HAP-1 (cell line): ENCODE data around the gene PTPN1.
"Not testable (repeated sequence)": the region's sequence is repeated elsewhere in the genome, so short reads cannot be mapped to it uniquely, and the experiment has no call there.

Experiments used
- DNase-seq, 2 experiments: peaks; one replicate each; pipeline ENCODE4 v3.0.0-alpha.2; 2016 to 2020; ENCODE audit warnings: low spot score in 2 of 2
- H3K27me3 ChIP-seq: fragments of 250-450 bp; sonication (Bioruptor Pico); 2 replicates; pipeline ENCODE4 v1.5.1; 2020; ENCODE audit warnings: low read depth, mild to moderate bottlenecking, moderate library complexity
- H3K36me3 ChIP-seq: fragments of 250-450 bp; sonication (Bioruptor Pico); replicated peaks from 2 replicates; pipeline ENCODE4 v1.5.1; 2020; ENCODE audit warnings: mild to moderate bottlenecking
- H3K4me1 ChIP-seq: fragments of 250-450 bp; sonication (Bioruptor Pico); 2 replicates; pipeline ENCODE4 v1.5.1; 2020; ENCODE audit warnings: mild to moderate bottlenecking
- H3K4me3 ChIP-seq: fragments of 250-450 bp; sonication (Bioruptor Pico); 2 replicates; pipeline ENCODE4 v1.5.1; 2020; ENCODE audit warnings: mild to moderate bottlenecking, moderate library complexity
- H3K9me3 ChIP-seq: fragments of 250-450 bp; sonication (Bioruptor Pico); 2 replicates; pipeline ENCODE4 v1.5.1; 2020; ENCODE audit warnings: mild to moderate bottlenecking, moderate library complexity
- in situ Hi-C: fragments of 300-500 bp; cut with MboI; formaldehyde crosslinking; loops from 3 replicates; pipeline ENCODE4 v1.14.3; 2020; ENCODE audit warnings: low sequenced_read_pairs, inconsistent platforms, mixed read lengths

Gene PTPN1

DNA sequence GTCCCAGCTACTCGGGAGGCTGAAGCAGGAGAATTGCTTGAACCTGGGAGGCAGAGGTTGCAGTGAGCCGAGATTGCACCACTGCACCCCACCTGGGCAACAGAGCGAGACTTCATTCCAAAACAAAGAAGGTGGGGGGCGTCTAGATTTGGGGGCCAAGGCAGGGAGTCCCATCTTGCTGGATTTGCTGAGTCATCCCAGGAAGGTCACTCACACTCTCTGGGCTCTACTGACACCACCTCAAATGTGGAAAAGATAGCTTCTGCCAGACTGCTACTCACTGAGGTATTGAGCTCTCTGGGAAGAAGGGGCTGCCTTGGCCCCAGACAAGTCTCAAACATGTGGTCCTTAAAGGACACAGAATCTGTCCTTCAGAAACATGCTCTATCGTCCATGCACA is 106.8 kb downstream of the PTPN1 start:
- Histone ChIP-seq H3K4me3 (no peak overlapping the region), H3K9me3 (peaks cover 2% of the 10 kb centered on the region; the same call in 1 of the 2 replicates), H3K27me3 (no peaks in the 10 kb centered on the region), H3K4me1 (no peaks in the 10 kb centered on the region), H3K36me3 (no peaks in the 10 kb centered on the region)
- in situ Hi-C loops = no loop called here
- no peak for DNase-seq

DNA sequence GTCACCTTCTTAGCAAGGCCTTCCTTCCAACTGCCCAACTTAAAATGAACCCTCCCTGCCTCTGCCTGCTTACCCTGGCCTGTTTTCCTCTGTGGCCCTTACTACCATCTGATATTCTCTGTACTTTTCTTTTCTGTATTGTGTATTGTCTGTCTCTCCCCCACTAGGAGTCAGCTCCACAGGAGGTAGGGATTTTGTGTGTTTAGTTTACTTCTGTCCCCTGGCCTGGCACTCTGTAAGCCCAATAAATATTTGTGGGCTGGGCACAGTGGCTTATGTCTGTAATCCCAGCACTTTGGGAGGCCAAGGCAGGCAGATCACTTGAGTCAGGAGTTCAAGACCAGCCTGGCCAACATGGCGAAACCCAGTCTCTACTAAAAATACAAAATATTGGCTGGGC is 108.4 kb downstream of the PTPN1 start:
- Histone ChIP-seq H3K9me3 (peaks cover 2% of the 10 kb centered on the region; the same call in 1 of the 2 replicates), H3K36me3 (no peaks in the 10 kb centered on the region), H3K27me3 (no peaks in the 10 kb centered on the region), H3K4me3 (no peak overlapping the region), H3K4me1 (no peaks in the 10 kb centered on the region)
- in situ Hi-C loops = no loop called here
- no peak for DNase-seq

DNA sequence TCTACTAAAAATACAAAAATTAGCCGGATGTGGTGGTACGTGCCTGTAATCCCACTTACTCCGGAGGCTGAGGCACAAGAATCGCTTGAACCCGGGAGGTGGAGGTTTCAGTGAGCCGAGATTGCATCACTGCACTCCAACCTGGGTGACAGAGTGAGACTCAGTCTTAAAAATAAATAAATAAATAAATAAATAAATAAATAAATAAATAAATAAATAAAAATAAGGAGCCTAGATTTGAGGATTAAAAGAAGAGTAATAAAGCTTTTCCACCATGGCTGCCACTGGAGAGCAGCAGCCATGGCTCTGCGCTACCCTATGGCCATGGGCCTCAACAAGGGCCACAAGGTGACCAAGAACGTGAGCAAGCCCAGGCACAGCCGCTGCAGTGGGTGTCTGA is 110.3 kb downstream of the PTPN1 start:
- in situ Hi-C loops, H3K36me3 ChIP-seq, H3K4me3 ChIP-seq, H3K4me1 ChIP-seq, H3K27me3 ChIP-seq, H3K9me3 ChIP-seq, DNase-seq: not testable (repeated sequence)

DNA sequence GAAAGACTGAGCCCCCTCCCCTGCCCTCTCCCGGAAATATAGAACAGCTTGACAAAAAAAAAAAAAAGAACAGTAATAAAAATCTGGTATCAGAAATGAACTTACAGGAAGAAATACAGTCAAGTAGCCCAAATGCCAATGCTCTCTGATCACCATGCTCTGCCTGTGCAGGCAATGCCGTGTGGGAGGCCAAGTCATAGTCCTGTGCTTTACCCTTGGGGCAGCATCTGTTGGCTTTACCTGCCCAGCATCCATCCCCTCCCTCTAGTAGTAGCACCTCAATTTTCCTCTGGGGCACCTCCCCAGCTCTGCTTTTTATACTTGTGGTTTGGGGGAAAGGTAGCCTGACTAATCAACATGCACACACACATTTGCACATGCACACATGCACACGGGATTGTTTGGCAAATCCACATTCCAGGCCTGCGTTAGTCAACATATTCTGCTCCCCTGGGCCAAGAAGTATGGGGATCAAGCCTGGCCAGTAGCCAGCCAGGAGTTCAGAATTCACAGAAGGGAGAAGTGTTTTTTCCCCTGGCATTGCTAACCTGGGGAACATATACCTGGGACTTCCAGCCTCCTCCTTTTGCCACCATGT is 111.0 kb downstream of the PTPN1 start:
- Histone ChIP-seq H3K9me3 (peaks cover 2% of the 10 kb centered on the region; the same call in 1 of the 2 replicates), H3K27me3 (no peaks in the 10 kb centered on the region), H3K36me3 (no peaks in the 10 kb centered on the region), H3K4me3 (no peak overlapping the region), H3K4me1 (no peaks in the 10 kb centered on the region)
- in situ Hi-C loops = no loop called here
- no peak for DNase-seq

DNA sequence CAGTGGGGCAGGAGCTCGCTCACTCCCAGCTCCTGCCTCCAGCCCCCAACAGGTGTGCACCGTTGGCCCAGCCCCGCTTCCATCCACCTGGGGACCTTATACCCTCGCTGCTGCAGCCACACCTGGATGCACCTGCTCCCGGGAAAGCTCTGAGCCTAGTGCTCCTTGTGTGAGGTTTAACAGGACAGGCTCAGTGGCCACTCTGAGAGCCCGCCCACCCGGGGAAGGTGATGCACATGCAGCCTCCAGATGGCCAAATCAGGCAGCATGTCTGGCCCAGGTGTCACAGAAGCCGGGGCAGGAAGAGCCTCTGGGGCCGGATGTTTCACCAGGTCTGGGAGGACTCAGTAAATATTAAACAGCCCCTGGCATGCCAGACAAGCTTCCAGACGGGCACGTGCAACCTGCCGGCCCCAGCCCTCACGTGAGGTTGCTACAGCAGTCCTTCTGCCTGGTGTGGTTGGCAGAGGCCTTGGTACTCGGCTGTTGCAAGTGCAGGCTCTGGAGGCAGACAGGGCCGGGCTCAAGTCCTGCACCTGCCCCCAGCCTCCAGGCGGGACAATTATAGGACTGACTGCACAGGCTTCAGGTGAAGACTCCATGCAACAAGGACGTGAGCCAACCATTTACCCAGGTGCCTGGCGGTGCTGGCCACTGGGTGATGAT is 114.3 kb downstream of the PTPN1 start:
- Histone ChIP-seq H3K4me1 (no peaks in the 10 kb centered on the region), H3K4me3 (no peak overlapping the region), H3K27me3 (no peaks in the 10 kb centered on the region), H3K36me3 (no peaks in the 10 kb centered on the region), H3K9me3 (peaks cover 2% of the 10 kb centered on the region; the same call in 1 of the 2 replicates)
- in situ Hi-C loops = no loop called here
- no peak for DNase-seq

DNA sequence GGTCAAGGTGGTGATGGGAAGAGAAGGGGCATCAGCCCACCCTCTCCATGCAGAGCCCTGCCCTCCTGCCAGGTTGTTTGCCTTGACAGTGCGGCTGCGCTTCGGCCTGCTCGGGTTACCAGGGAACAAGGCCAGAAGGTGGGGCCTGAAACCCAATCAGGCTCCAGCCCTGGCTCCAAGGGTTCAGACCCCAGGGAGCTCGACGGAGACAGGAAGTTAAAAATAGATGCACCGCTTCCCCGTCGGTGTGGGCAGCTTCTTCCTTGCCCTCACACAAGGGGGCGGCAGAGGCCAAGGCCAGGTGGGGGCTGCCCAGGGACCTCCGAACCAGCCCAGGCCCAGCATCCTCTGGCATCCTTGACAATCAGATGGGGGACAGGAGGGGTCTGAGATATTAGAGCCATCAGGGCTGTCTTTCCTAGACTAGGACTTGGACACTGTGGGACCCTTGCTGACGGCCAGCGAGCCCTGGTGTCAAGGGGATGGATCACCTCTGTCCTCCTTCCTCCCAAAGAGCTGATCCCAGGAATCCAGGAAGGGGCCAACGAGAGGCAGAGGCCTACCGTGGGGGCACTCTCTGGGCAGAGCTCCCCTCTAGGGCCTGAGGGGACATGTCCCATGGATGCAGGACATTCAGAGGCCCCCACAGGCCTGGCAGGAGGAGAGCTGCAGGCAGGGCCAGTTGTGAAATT is 115.9 kb downstream of the PTPN1 start:
- DNase-seq = peak; percentile 22 to 79
- Histone ChIP-seq H3K4me3 (no peak overlapping the region), H3K36me3 (no peaks in the 10 kb centered on the region), H3K9me3 (peaks cover 1% of the 10 kb centered on the region; the same call in 1 of the 2 replicates), H3K27me3 (no peaks in the 10 kb centered on the region), H3K4me1 (no peaks in the 10 kb centered on the region)
- in situ Hi-C loops = no loop called here

DNA sequence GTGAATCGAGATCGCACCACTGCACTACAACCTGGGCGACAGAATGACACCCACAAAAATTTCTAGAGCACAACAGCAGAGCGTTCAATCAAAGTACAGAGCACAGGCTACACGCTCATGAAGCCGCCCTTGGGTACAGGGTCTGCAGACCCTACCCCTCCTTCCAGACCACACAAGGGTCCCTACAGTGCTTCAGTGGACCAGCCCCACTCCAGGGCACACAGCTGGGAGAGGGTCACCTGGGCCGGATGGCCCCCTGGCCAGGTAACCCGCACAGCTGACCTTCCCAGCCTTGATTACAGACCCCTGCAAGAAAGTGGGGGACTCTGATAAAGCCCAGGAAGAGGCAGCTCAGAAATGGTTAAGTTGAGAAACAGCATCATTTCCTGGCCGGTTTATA is 117.6 kb downstream of the PTPN1 start:
- Histone ChIP-seq H3K4me1 (no peaks in the 10 kb centered on the region), H3K9me3 (no peaks in the 10 kb centered on the region), H3K27me3 (no peaks in the 10 kb centered on the region), H3K36me3 (no peaks in the 10 kb centered on the region), H3K4me3 (no peak overlapping the region)
- in situ Hi-C loops = no loop called here
- no peak for DNase-seq

DNA sequence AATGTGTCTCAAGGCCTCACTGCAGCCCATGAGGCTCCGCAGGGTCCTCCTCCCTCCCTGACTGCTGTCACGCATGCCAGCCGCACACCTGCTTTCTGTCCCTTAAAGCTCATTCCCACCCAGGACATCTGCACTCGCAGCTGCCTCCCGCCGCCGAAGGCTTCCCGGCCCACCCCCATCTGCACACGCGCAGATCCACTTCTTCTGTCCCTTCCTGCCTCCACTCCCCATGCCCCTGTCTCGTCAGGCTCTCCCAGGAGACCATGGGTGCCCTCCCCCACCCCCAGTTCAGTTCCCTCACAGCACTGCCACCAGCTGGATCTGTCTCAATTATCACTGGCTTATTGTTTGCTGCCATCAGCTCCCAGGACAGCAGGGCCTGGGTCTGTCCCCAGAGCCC is 118.1 kb downstream of the PTPN1 start:
- Histone ChIP-seq H3K9me3 (no peaks in the 10 kb centered on the region), H3K36me3 (no peaks in the 10 kb centered on the region), H3K27me3 (no peaks in the 10 kb centered on the region), H3K4me1 (no peaks in the 10 kb centered on the region), H3K4me3 (no peak overlapping the region)
- in situ Hi-C loops = no loop called here
- no peak for DNase-seq

DNA sequence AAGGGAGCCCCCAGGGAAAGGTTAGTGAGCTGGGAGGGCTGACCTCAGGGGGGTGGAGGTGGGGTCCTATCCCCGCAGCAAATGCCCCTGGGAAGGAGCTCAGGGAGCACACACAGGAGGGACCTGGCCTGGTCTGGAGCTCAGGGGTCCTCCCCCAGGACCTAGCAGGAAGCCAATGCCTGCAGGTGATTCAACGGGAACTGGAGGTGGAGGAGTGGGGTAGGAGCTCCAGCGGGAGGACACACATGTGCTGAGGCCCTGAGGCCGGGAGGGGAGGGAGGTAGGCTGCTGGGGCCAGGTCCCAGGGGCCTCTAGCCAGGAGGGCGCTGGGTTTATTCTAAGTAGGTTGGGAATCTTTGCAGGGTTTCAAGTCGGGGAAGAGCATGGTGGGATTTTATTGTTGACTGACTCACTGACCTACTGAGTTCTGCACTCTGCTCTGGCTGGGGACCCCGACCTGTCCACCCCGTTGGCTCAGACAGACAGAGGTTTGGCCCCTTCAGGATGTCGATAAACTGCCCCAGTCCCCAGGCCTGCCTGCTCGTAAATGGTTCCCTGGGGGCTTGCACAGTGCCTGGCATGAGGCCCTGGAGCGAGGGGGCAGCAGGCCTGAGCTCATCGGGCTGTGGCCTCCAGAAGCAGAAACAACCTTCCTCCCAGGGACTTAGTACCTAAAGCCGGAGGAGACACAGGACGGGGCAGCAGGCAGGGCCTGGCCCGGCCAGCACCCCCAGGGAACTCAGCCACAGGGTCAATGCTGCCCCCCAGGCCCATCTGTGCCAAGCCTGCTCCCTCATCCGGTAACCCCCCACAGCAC is 118.9 kb downstream of the PTPN1 start:
- in situ Hi-C loops = no loop called here
- no peaks in the 10 kb centered on the region for H3K36me3 ChIP-seq
- no peaks in the 10 kb centered on the region for H3K9me3 ChIP-seq
- no peaks in the 10 kb centered on the region for H3K4me1 ChIP-seq
- no peaks in the 10 kb centered on the region for H3K27me3 ChIP-seq
- no peak for DNase-seq
- no peak overlapping the region for H3K4me3 ChIP-seq

DNA sequence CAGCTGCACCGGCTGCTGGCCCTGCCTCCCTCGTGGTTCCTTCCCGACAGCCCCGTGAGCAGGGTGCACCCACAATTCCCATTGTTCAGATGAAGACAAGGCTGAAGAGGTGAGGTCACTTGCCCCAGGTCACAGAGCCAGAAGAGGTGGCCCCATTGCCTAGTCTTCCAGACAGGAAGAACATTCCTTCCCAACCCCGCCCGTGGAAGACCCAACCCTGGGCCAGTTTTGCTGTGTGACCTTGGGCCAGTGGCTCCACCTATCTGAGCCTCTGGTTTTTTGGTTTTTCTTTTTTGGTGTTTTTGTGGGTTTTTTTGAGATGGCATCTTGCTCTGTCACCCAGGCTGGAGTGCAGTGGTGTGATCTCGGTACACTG is 119.5 kb downstream of the PTPN1 start:
- H3K4me3 ChIP-seq = no peak overlapping the region
- no peak for DNase-seq
- in situ Hi-C loops = no loop called here
- H3K36me3 ChIP-seq = no peaks in the 10 kb centered on the region
- H3K9me3 ChIP-seq = no peaks in the 10 kb centered on the region
- no peaks in the 10 kb centered on the region for H3K27me3 ChIP-seq
- no peaks in the 10 kb centered on the region for H3K4me1 ChIP-seq

DNA sequence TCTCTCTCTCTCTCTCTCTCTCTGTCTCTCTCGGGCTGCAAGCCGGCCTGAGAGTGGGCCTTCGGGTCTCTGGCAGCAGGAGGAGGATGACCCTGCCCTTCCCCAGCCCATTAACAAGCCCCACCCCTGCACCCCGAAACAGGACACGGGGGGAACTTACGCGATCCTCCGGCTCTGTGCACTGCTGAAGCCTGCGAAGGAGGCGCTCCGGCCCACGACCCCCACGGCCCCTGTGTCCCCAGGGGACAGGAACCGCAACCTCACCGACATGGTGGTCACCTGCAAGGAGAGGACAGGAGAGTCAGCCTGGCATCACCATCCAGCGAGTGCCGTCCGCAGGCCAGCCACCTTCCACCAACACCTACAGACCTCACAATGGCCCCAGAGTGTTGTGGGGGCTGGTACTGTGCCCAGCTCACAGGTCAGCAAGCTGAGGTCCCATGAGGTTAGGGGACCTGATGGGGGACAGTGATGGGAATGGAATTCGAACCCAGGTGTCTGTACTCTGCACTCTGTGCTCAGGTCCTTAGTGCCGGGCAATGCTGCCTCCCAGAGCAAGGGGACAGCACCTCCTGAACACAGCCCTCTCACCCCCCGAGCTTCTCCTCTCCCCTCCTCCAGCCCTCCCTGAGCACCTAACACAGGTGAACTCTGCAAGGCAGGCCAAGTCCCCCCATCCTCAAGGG is 120.5 kb downstream of the PTPN1 start:
- Histone ChIP-seq H3K27me3 (no peaks in the 10 kb centered on the region), H3K4me1 (peaks cover 5% of the 10 kb centered on the region), H3K4me3 (no peak overlapping the region), H3K9me3 (no peaks in the 10 kb centered on the region), H3K36me3 (no peaks in the 10 kb centered on the region)
- no peak for DNase-seq
- in situ Hi-C loops = no loop called here

DNA sequence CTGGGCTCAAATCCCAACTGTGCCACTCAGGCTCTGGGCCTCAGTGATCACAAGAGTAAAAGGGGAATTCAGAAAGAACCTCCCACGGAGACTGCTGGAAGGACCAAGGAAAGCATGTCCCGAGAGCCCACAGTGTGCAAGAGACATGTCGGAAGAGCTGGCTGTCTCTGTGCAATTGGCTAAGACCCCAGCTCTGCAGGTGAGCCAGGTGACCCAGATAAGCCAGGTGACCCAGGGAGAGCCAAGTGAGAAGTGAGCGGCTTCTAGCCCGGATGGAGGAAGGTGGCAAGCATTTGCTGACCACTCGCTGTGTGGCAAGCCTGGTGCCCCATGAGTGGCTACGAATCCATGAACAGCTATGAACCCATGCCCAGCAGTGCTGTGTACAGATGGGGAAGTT is 122.1 kb downstream of the PTPN1 start:
- H3K4me3 ChIP-seq = no peak overlapping the region
- no peaks in the 10 kb centered on the region for H3K27me3 ChIP-seq
- in situ Hi-C loops = no loop called here
- no peaks in the 10 kb centered on the region for H3K9me3 ChIP-seq
- no peak for DNase-seq
- H3K4me1 ChIP-seq = peaks cover 12% of the 10 kb centered on the region
- H3K36me3 ChIP-seq = no peaks in the 10 kb centered on the region

DNA sequence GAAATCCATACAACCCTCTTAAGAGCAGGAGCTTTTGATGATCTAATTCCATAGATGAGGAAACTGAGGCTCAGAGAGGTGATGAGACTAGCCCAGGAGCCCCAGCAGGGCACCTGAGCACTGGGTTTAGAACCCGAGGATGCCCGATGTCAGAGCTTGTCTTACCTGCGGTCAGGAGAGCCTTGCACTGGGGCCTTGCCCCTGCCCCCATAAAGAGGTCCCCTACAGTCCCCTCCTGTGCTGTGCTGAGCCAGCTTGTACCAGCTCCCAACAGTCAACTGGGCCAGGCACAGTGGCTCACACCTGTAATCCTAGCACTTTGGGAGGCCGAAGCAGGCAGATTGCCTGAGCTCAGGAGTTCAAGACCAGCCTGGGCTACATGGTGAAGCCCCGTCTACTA is 122.5 kb downstream of the PTPN1 start:
- no peak for DNase-seq
- Histone ChIP-seq H3K4me3 (no peak overlapping the region), H3K36me3 (no peaks in the 10 kb centered on the region), H3K27me3 (no peaks in the 10 kb centered on the region), H3K4me1 (peaks cover 12% of the 10 kb centered on the region), H3K9me3 (no peaks in the 10 kb centered on the region)
- in situ Hi-C loops = no loop called here
